Neural cell (in vitro differentiated cells): ENCODE data around the gene DESI2. TPM values are rescaled to one million over a fixed set of nuclear protein-coding genes. Genes with fewer than 3 reads are reported as not detected.

Experiments
- H2AFZ ChIP-seq: fragments of 200-600, 300-800 bp; sonication (generic), shearing (Covaris generic); 2 replicates; pipeline ENCODE4 v1.6.0; 2014; ENCODE audit warnings: low read depth, mild to moderate bottlenecking, antibody characterized with exemption, low read length, moderate library complexity
- H3F3A ChIP-seq: fragments of 200-600 bp; shearing (Covaris generic); 2 replicates; pipeline ENCODE4 v1.6.1; 2016; ENCODE audit warnings: mild to moderate bottlenecking, moderate library complexity, mixed read lengths, antibody characterized with exemption, low read length; ENCODE audit not compliant: insufficient read depth, poor library complexity, severe bottlenecking
- H3K27ac ChIP-seq: fragments of 200-600, 300-800 bp; sonication (generic), shearing (Covaris generic); 2 replicates; pipeline ENCODE4 v1.5.1; 2014; ENCODE audit warnings: mild to moderate bottlenecking, low read length, moderate library complexity
- H3K27me3 ChIP-seq: fragments of 300-800, 200-600 bp; sonication (generic), shearing (Covaris generic); 2 replicates; pipeline ENCODE4 v1.6.0; 2014; ENCODE audit warnings: mild to moderate bottlenecking, low read depth, low read length, moderate library complexity; ENCODE audit not compliant: insufficient read depth
- H3K36me3 ChIP-seq: fragments of 300-800, 200-600 bp; sonication (generic), shearing (Covaris generic); 2 replicates; pipeline ENCODE4 v1.5.1; 2014; ENCODE audit warnings: mild to moderate bottlenecking, antibody characterized with exemption, low read length, moderate library complexity; ENCODE audit not compliant: insufficient read depth
- H3K4me2 ChIP-seq: fragments of 300-800, 200-600 bp; sonication (generic), shearing (Covaris generic); 2 replicates; pipeline ENCODE4 v1.6.0; 2014; ENCODE audit warnings: mild to moderate bottlenecking, low read length
- H3K4me3 ChIP-seq: fragments of 300-800, 200-600 bp; sonication (generic), shearing (Covaris generic); 2 replicates; pipeline ENCODE4 v1.5.1; 2014; ENCODE audit warnings: mild to moderate bottlenecking, low read length, moderate library complexity
- H3K79me2 ChIP-seq: fragments of 200-600 bp; shearing (Covaris generic); replicated peaks from 2 replicates; pipeline ENCODE4 v1.6.0; 2014; ENCODE audit warnings: mild to moderate bottlenecking, low read length, moderate library complexity; ENCODE audit not compliant: insufficient read depth
- H3K9ac ChIP-seq: fragments of 300-800, 200-600 bp; sonication (generic), shearing (Covaris generic); 2 replicates; pipeline ENCODE4 v1.6.1; 2016; ENCODE audit warnings: mild to moderate bottlenecking, low read length, mixed read lengths
- H3K9me2 ChIP-seq: fragments of 200-600 bp; shearing (Covaris generic); 2 replicates; pipeline ENCODE4 v1.6.1; 2016; ENCODE audit warnings: mild to moderate bottlenecking, low read length, mixed read lengths; ENCODE audit not compliant: insufficient read depth
- H3K9me3 ChIP-seq: fragments of 200-600, 300-800 bp; sonication (generic), shearing (Covaris generic); 2 replicates; pipeline ENCODE4 v1.6.1; 2016; ENCODE audit warnings: mild to moderate bottlenecking, mixed run types, low read length, moderate library complexity, mixed read lengths
- H4K20me1 ChIP-seq: fragments of 200-600 bp; shearing (Covaris generic); 2 replicates; pipeline ENCODE4 v1.6.1; 2016; ENCODE audit warnings: mild to moderate bottlenecking, mixed run types; ENCODE audit not compliant: insufficient read depth
- CTCF ChIP-seq: fragments of 450-650 bp; IDR thresholded peaks from 2 replicates; pipeline ENCODE4 v1.5.1; 2014; ENCODE audit warnings: antibody characterized with exemption, mild to moderate bottlenecking, moderate library complexity; ENCODE audit not compliant: poor library complexity, severe bottlenecking
- EP300 ChIP-seq: fragments of 450-650 bp; conservative IDR thresholded peaks from 2 replicates; pipeline ENCODE4 v1.6.1; 2014; ENCODE audit warnings: antibody characterized with exemption, mild to moderate bottlenecking, moderate library complexity; ENCODE audit not compliant: poor library complexity, severe bottlenecking
- EZH2 ChIP-seq: fragments of 200-600, 300-800 bp; shearing (Covaris generic), sonication (generic); IDR thresholded peaks from 2 replicates; pipeline ENCODE4 v1.6.1; 2014; ENCODE audit warnings: antibody characterized with exemption, low read length, borderline replicate concordance, mild to moderate bottlenecking; ENCODE audit not compliant: insufficient read depth, poor library complexity, severe bottlenecking
- MXI1 ChIP-seq: fragments of 450-650 bp; conservative IDR thresholded peaks from 2 replicates; pipeline ENCODE4 v1.6.1; 2014; ENCODE audit warnings: antibody characterized with exemption, mild to moderate bottlenecking; ENCODE audit not compliant: poor library complexity, severe bottlenecking
- POLR2AphosphoS5 ChIP-seq: IDR thresholded peaks from 2 replicates; pipeline ENCODE4 v1.6.1; 2012
- RAD21 ChIP-seq: fragments of 450-650 bp; conservative IDR thresholded peaks from 2 replicates; pipeline ENCODE4 v1.6.1; 2014; ENCODE audit warnings: antibody characterized with exemption, mild to moderate bottlenecking, moderate library complexity
- REST ChIP-seq: IDR thresholded peaks from 2 replicates; pipeline ENCODE4 v1.6.1; 2012; ENCODE audit warnings: borderline replicate concordance
- SMC3 ChIP-seq: fragments of 450-650 bp; conservative IDR thresholded peaks from 2 replicates; pipeline ENCODE4 v1.6.1; 2014; ENCODE audit warnings: antibody characterized with exemption, mild to moderate bottlenecking, moderate library complexity; ENCODE audit not compliant: poor library complexity
- TAF1 ChIP-seq: IDR thresholded peaks from 2 replicates; pipeline ENCODE4 v1.6.1; 2012; ENCODE audit warnings: low read depth
- polyA plus RNA-seq: library from polyadenylated mRNA; depleted of rRNA; stranded (reverse); fragments of >200 nt; gene quantifications from 2 replicates; pipeline ENCODE4 v1.2.3, GENCODE V29; 2014

DESI2 gene
- polyA plus RNA-seq, 1 donor from 2014 or later = 30.8 TPM

- H3K79me2 ChIP-seq = peaks cover 37% of the 10 kb centered on the region
- H3K9me2 ChIP-seq = no peaks in the 10 kb centered on the region
- peak overlapping the region; percentile 90 for H2AFZ ChIP-seq
- no peaks in the 10 kb centered on the region for H3K27me3 ChIP-seq
- H3K36me3 ChIP-seq = no peaks in the 10 kb centered on the region
- H4K20me1 ChIP-seq = no peaks in the 10 kb centered on the region
- peak overlapping the region; percentile 71 for H3K27ac ChIP-seq
- no peaks in the 10 kb centered on the region for H3K9me3 ChIP-seq
- peak overlapping the region; percentile 60 for H3K4me2 ChIP-seq
- H3K9ac ChIP-seq = peak overlapping the region; percentile 58
- TF ChIP-seq RAD21 = peak; percentile 29
- no peak for TF ChIP-seq EP300
- TF ChIP-seq REST = peak; percentile 49
- no peak for TF ChIP-seq EZH2
- peak overlapping the region; percentile 93 for H3K4me3 ChIP-seq
- H3F3A ChIP-seq = no peaks in the 10 kb centered on the region
These were observed 837 bp upstream of the DESI2 start for GRCh38 chr1:244651956-244652622.

GRCh38 chr1:244653439-244654107 is 647 bp downstream of the DESI2 start:
- Histone ChIP-seq H3K9ac (peak overlapping the region; percentile 78), H3F3A (no peaks in the 10 kb centered on the region), H3K27me3 (no peaks in the 10 kb centered on the region), H2AFZ (peak overlapping the region; percentile 58), H3K9me2 (no peaks in the 10 kb centered on the region), H3K4me2 (peak overlapping the region; percentile 68), H3K79me2 (peaks cover 38% of the 10 kb centered on the region), H4K20me1 (no peaks in the 10 kb centered on the region), H3K9me3 (no peaks in the 10 kb centered on the region), H3K4me3 (peak overlapping the region; percentile 93), H3K36me3 (no peaks in the 10 kb centered on the region), H3K27ac (peak overlapping the region; percentile 51)
- TF ChIP-seq REST (no peak), MXI1 (no peak), POLR2AphosphoS5 (no peak), EP300 (no peak), CTCF (no peak), RAD21 (no peak), EZH2 (no peak), SMC3 (no peak), TAF1 (no peak)
